Spinal cord (tissue), 10 donors: ENCODE measurements around the gene ZNF208. TPM values are rescaled to one million over a fixed set of nuclear protein-coding genes. Genes with fewer than 3 reads are reported as not detected.
"Not testable (repeated sequence)": the region's sequence is repeated elsewhere in the genome, so short reads cannot be mapped to it uniquely, and the experiment has no call there.

Experiments used
- DNase-seq, 6 donors: peaks; one replicate each; pipeline versions ENCODE4 v3.0.0 to v3.0.0-alpha.2; 2013 to 2015; ENCODE audit warnings: low spot score in 6 of 6, low read depth in 4 of 6
- H3K27ac ChIP-seq: one replicate; pipeline ENCODE4 v1.5.1; 2013; ENCODE audit warnings: low read depth, low read length, control low read depth
- H3K27me3 ChIP-seq: one replicate; pipeline ENCODE4 v1.6.1; 2013; ENCODE audit warnings: low read length; ENCODE audit not compliant: control insufficient read depth, insufficient read depth
- H3K36me3 ChIP-seq: one replicate; pipeline ENCODE4 v1.6.1; 2013; ENCODE audit warnings: low read length; ENCODE audit not compliant: control insufficient read depth, insufficient read depth
- H3K4me1 ChIP-seq: one replicate; pipeline ENCODE4 v1.6.1; 2013; ENCODE audit warnings: low read length; ENCODE audit not compliant: control insufficient read depth, insufficient read depth
- H3K4me3 ChIP-seq: one replicate; pipeline ENCODE4 v1.5.1; 2013; ENCODE audit warnings: low read depth, low read length, control low read depth
- H3K9me3 ChIP-seq: one replicate; pipeline ENCODE4 v1.6.1; 2013; ENCODE audit warnings: low read length; ENCODE audit not compliant: control insufficient read depth, insufficient read depth
- WGBS: methylation state at CpG from one replicate; pipeline ENCODE4 v1.1.5; 2013; ENCODE audit warnings: missing lambda C conversion rate; ENCODE audit not compliant: insufficient coverage; 5-methylcytosine and 5-hydroxymethylcytosine counted together
- polyA plus RNA-seq, 2 donors: library from polyadenylated mRNA; unstranded; fragments of 120-200 nt; gene quantifications; one replicate each; pipeline ENCODE4 v1.2.1, GENCODE V29; 2013; ENCODE audit not compliant: insufficient read length in 2 of 2
- total RNA-seq, 2 donors: library from RNA; depleted of rRNA in 1 of 2; stranded (reverse); fragments of 120-200 nt in 1 of 2; fragments of >200 nt in 1 of 2; gene quantifications; one replicate each; pipeline versions ENCODE4 v1.2.3 to v1.2.4, GENCODE V29; 2013 to 2014
- donor health status: healthy.

The ZNF208 gene
- total and polyA plus RNA-seq, 4 donors: 1.8 to 33.0 (median 3.1) TPM

DNA sequence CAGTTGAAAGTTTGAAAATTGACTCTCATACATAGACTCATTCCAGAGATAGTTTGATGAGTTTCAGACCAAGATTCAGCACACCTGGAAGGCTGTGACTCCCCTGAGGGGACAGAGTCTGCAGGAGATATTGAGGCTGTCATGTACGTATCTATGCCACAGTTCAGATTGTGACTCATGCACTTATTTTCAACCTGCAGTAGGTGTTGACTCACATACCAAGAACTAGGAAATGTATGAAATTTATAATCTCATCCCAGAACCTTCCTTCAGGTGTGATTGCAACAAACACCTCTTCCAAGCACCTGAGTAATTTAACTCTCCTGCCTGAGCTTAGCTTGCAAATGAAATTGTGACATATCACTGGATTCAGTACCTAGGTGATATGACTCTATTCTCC is 110.3 kb downstream of the ZNF208 start:
- WGBS: 100% methylated on average over 1 of the region's 1 CpG
- no peak for DNase-seq
- no peak overlapping the region for H3K4me3 ChIP-seq
- no peaks in the 10 kb centered on the region for H3K27me3 ChIP-seq
- no peaks in the 10 kb centered on the region for H3K36me3 ChIP-seq
- H3K4me1 ChIP-seq: no peaks in the 10 kb centered on the region
- H3K9me3 ChIP-seq: no peaks in the 10 kb centered on the region
- no peak overlapping the region for H3K27ac ChIP-seq

DNA sequence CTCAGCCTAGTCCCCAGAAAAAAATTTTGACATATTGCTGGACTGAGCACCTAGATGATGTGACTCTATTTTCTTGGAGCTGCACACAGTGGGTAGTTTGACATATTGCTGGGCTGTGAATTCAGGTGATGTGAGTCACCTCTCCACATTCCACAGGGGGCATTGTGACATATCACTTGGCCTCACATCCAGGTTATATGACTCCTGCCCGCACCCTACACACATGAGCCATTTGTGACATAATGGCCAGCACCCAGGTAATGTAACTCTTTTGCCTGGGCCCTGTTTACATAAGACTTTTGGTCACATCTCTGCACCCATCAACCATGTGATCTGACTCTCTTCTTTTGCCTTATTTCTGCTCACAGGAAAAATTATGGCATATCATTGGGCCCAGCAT is 119.7 kb downstream of the ZNF208 start:
- WGBS: 90% methylated on average over 1 of the region's 1 CpG
- no peak for DNase-seq
- H3K27me3 ChIP-seq: no peaks in the 10 kb centered on the region

GRCh38 chr19:21890017-21890416 is 120.7 kb downstream of the ZNF208 start:
- not testable (repeated sequence) for H3K4me1 ChIP-seq, H3K36me3 ChIP-seq, H3K27me3 ChIP-seq, H3K4me3 ChIP-seq, H3K27ac ChIP-seq, H3K9me3 ChIP-seq
- peak in 1 of 6 donors; percentile 3 for DNase-seq
- WGBS: no CpG with 5 or more reads among the region's 9 CpGs

More for the DNA sequence above, 119.7 kb downstream of the ZNF208 start:
- H3K9me3 ChIP-seq: no peaks in the 10 kb centered on the region
- H3K27ac ChIP-seq: no peak overlapping the region
- no peaks in the 10 kb centered on the region for H3K4me1 ChIP-seq
- no peaks in the 10 kb centered on the region for H3K36me3 ChIP-seq
- no peak overlapping the region for H3K4me3 ChIP-seq

GRCh38 chr19:21885516-21885915 is 125.2 kb downstream of the ZNF208 start:
- H3K4me1 ChIP-seq, H3K27me3 ChIP-seq, H3K9me3 ChIP-seq, H3K4me3 ChIP-seq, H3K27ac ChIP-seq, DNase-seq, H3K36me3 ChIP-seq: not testable (repeated sequence)
- WGBS: no CpG with 5 or more reads among the region's 2 CpGs

- not testable (repeated sequence) for H3K4me1 ChIP-seq, H3K9me3 ChIP-seq, H3K27ac ChIP-seq, H3K36me3 ChIP-seq, H3K27me3 ChIP-seq, H3K4me3 ChIP-seq, DNase-seq
- WGBS: no CpG with 5 or more reads among the region's 8 CpGs
These were observed 126.0 kb downstream of the ZNF208 start for GRCh38 chr19:21884786-21885185.

DNA sequence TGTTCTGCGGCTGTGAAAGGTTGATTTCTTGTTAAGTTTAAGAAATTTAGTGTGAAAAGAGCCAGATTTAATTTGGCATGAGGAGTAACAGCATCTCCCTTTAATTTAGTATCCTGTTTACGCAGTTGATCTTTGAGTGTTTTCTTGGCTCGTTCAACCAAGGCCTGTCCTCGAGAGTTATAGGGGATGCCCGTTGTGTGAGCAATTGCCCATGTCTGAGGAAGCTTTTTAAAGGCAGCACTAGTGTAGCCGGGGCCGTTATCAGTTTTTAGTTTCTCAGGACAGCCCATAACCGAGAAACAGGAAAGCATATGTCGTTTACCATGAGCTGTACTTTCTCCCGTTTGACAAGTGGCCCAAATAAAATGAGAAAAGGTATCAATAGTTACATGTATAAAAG is 127.2 kb downstream of the ZNF208 start:
- no peak overlapping the region for H3K27ac ChIP-seq
- no peaks in the 10 kb centered on the region for H3K9me3 ChIP-seq
- H3K36me3 ChIP-seq: no peaks in the 10 kb centered on the region
- DNase-seq: no peak
- no peaks in the 10 kb centered on the region for H3K4me1 ChIP-seq
- WGBS: 81% methylated on average over 10 of the region's 10 CpGs
- no peaks in the 10 kb centered on the region for H3K27me3 ChIP-seq
- no peak overlapping the region for H3K4me3 ChIP-seq

Other genes starting within 250 kb of the ZNF208 start
- gene ZNF100, start 243.4 kb downstream of the ZNF208 start, total RNA-seq: 10 to 100 TPM; 17.4 to 20.5 TPM
- gene ZNF100, start 243.4 kb downstream of the ZNF208 start, polyA plus RNA-seq: 10 to 100 TPM in 1 of 2 donors, 1 to 10 TPM in 1; 9.1 to 11.3 TPM
- gene ZNF43, start 174.8 kb downstream of the ZNF208 start, total RNA-seq: 10 to 100 TPM; 30.5 to 31.7 TPM
- gene ZNF43, start 174.8 kb downstream of the ZNF208 start, polyA plus RNA-seq: 10 to 100 TPM; 19.6 to 21.5 TPM
- 1 to 10 TPM; 2.3 to 4.5 TPM for gene ZNF257, start 41.5 kb upstream of the ZNF208 start, total RNA-seq
- gene ZNF257, start 41.5 kb upstream of the ZNF208 start, polyA plus RNA-seq: 1 to 10 TPM; 1.1 to 3.7 TPM
- gene ZNF676, start 186.0 kb upstream of the ZNF208 start, total RNA-seq: 1 to 10 TPM in 1 of 2 donors, under 1 TPM in 1; 0.79 to 1.2 TPM
- under 1 TPM; 0.06 to 0.25 TPM for gene ZNF676, start 186.0 kb upstream of the ZNF208 start, polyA plus RNA-seq